ENCODE data around the gene RCAN3.

The RCAN3 gene

GRCh38 chr1:24476571-24476970 lies 26.1 kb upstream of the RCAN3 start:
- no peaks in the 10 kb centered on the region for H3K27me3 ChIP-seq (ENCODE audit: insufficient read depth, poor library complexity, severe bottlenecking)
- H3K36me3 ChIP-seq (ENCODE audit: low read depth) = no peaks in the 10 kb centered on the region
- TF ChIP-seq CTCF (IDR thresholded peaks at IDR 0.05; ENCODE audit: poor library complexity, severe bottlenecking) = no peak
- H3K27ac ChIP-seq (ENCODE audit: poor library complexity, severe bottlenecking) = no peak overlapping the region
- H3K9me3 ChIP-seq (ENCODE audit: severe bottlenecking) = no peaks in the 10 kb centered on the region
- no peaks in the 10 kb centered on the region for H3K4me1 ChIP-seq (ENCODE audit: insufficient read depth, poor library complexity, severe bottlenecking)
- no peak for DNase-seq (ENCODE audit: low spot score)
- no peak overlapping the region for H3K4me3 ChIP-seq (ENCODE audit: severe bottlenecking)
- no peak for ATAC-seq (ENCODE audit: low read depth)

- Histone ChIP-seq H3K4me3 (ENCODE audit: severe bottlenecking) (no peak overlapping the region), H3K27me3 (ENCODE audit: insufficient read depth, poor library complexity, severe bottlenecking) (no peaks in the 10 kb centered on the region), H3K27ac (ENCODE audit: poor library complexity, severe bottlenecking) (no peak overlapping the region), H3K36me3 (ENCODE audit: low read depth) (no peaks in the 10 kb centered on the region), H3K9me3 (ENCODE audit: severe bottlenecking) (no peaks in the 10 kb centered on the region), H3K4me1 (ENCODE audit: insufficient read depth, poor library complexity, severe bottlenecking) (no peaks in the 10 kb centered on the region)
- TF ChIP-seq CTCF (IDR thresholded peaks at IDR 0.05; ENCODE audit: poor library complexity, severe bottlenecking) = no peak
- ATAC-seq (ENCODE audit: low read depth) (no peak), DNase-seq (ENCODE audit: low spot score) (no peak)
Observed at GRCh38 chr1:24477309-24477708, 25.3 kb upstream of the RCAN3 start.

- no peaks in the 10 kb centered on the region for H3K36me3 ChIP-seq (ENCODE audit: low read depth)
- TF ChIP-seq CTCF (IDR thresholded peaks at IDR 0.05; ENCODE audit: poor library complexity, severe bottlenecking) = no peak
- DNase-seq (ENCODE audit: low spot score) = no peak
- H3K4me1 ChIP-seq (ENCODE audit: insufficient read depth, poor library complexity, severe bottlenecking) = no peaks in the 10 kb centered on the region
- no peak overlapping the region for H3K27ac ChIP-seq (ENCODE audit: poor library complexity, severe bottlenecking)
- H3K9me3 ChIP-seq (ENCODE audit: severe bottlenecking) = no peaks in the 10 kb centered on the region
- no peak overlapping the region for H3K4me3 ChIP-seq (ENCODE audit: severe bottlenecking)
- no peak for ATAC-seq (ENCODE audit: low read depth)
- no peaks in the 10 kb centered on the region for H3K27me3 ChIP-seq (ENCODE audit: insufficient read depth, poor library complexity, severe bottlenecking)
Observed at GRCh38 chr1:24481101-24481500, 21.5 kb upstream of the RCAN3 start.

GRCh38 chr1:24481843-24482610 lies 20.6 kb upstream of the RCAN3 start:
- H3K27me3 ChIP-seq (ENCODE audit: insufficient read depth, poor library complexity, severe bottlenecking) = no peaks in the 10 kb centered on the region
- no peaks in the 10 kb centered on the region for H3K4me1 ChIP-seq (ENCODE audit: insufficient read depth, poor library complexity, severe bottlenecking)
- DNase-seq (ENCODE audit: low spot score) (no peak), ATAC-seq (ENCODE audit: low read depth) (no peak)
- H3K36me3 ChIP-seq (ENCODE audit: low read depth) = no peaks in the 10 kb centered on the region
- no peak for TF ChIP-seq CTCF (IDR thresholded peaks at IDR 0.05; ENCODE audit: poor library complexity, severe bottlenecking)
- no peak overlapping the region for H3K4me3 ChIP-seq (ENCODE audit: severe bottlenecking)
- H3K9me3 ChIP-seq (ENCODE audit: severe bottlenecking) = no peaks in the 10 kb centered on the region
- no peak overlapping the region for H3K27ac ChIP-seq (ENCODE audit: poor library complexity, severe bottlenecking)

- ATAC-seq (ENCODE audit: low read depth) (no peak), DNase-seq (ENCODE audit: low spot score) (no peak)
- TF ChIP-seq CTCF (IDR thresholded peaks at IDR 0.05; ENCODE audit: poor library complexity, severe bottlenecking) = no peak
- H3K36me3 ChIP-seq (ENCODE audit: low read depth) = no peaks in the 10 kb centered on the region
- no peaks in the 10 kb centered on the region for H3K9me3 ChIP-seq (ENCODE audit: severe bottlenecking)
- no peak overlapping the region for H3K27ac ChIP-seq (ENCODE audit: poor library complexity, severe bottlenecking)
- no peaks in the 10 kb centered on the region for H3K4me1 ChIP-seq (ENCODE audit: insufficient read depth, poor library complexity, severe bottlenecking)
- H3K4me3 ChIP-seq (ENCODE audit: severe bottlenecking) = no peak overlapping the region
- H3K27me3 ChIP-seq (ENCODE audit: insufficient read depth, poor library complexity, severe bottlenecking) = no peaks in the 10 kb centered on the region
Observed at GRCh38 chr1:24483441-24483840, 19.2 kb upstream of the RCAN3 start.

All from RWPE2 (cell line).